ENCODE measurements around the gene MPI.

GRCh38 chr15:74867466-74868038, 22.3 kb upstream of the MPI start:
- TF ChIP-seq, protein P1, sequence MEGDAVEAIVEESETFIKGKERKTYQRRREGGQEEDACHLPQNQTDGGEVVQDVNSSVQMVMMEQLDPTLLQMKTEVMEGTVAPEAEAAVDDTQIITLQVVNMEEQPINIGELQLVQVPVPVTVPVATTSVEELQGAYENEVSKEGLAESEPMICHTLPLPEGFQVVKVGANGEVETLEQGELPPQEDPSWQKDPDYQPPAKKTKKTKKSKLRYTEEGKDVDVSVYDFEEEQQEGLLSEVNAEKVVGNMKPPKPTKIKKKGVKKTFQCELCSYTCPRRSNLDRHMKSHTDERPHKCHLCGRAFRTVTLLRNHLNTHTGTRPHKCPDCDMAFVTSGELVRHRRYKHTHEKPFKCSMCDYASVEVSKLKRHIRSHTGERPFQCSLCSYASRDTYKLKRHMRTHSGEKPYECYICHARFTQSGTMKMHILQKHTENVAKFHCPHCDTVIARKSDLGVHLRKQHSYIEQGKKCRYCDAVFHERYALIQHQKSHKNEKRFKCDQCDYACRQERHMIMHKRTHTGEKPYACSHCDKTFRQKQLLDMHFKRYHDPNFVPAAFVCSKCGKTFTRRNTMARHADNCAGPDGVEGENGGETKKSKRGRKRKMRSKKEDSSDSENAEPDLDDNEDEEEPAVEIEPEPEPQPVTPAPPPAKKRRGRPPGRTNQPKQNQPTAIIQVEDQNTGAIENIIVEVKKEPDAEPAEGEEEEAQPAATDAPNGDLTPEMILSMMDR (tag by site-specific recombination; IDR thresholded peaks at IDR 0.05) = no peak
- TF ChIP-seq ZNF529 (tag by site-specific recombination; IDR thresholded peaks at IDR 0.05; ENCODE audit: insufficient replicate concordance) = no peak
- no peak for TF ChIP-seq HOXC10 (CRISPR knock-in tag; IDR thresholded peaks at IDR 0.05)
- no peak for TF ChIP-seq RBAK (tag by site-specific recombination; IDR thresholded peaks at IDR 0.05)

All from HEK293 (cell line).